ENCODE data around the gene EQTN.

Gene EQTN
- 0 reads per million in 4 donors for total RNA-seq

DNA sequence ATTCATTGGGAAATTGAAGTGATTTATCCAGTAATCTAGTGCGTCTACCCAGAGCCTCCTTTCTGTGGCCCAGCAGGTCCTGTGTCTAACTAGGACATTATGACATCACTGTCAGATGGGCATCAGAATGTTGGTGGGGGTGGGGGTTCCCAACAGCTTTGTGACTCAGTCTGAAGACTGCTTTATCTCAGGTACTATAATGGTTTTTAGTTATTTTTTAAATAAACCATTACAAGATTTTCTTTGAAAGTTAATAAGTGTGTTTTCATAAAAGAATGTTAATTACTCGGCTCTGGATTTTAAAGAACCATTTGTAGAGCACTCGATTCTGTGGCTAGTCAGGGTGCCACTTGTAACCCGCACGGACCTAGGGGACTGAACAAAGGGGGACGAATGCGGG lies at the start of gene EQTN:
Gene EQTN, minus strand, starts transcription at position 101 of the 400 bp plus-strand sequence. Its CDS starts 95 bp downstream, at position 6.
- DNase-seq = no peak

DNA sequence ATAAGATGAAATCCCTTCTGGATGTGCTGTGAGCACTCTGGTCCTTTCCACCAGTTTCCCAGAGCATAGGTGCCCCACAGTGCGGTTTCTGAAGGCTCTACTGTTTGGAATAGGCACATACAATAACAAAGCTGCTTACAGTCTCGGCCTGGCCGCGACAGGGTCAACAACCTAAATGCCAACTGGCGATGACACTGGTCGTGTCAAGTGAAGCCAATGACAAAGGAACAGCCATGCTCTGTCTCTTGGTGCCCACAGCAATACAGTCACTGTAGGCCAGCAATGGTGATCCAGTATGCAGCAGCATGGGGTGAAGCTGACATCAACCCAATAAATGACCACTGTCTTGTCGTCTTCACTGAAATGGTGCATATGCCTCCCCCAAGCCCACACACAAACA lies 47.8 kb upstream of the EQTN start:
- no peak for DNase-seq

DNA sequence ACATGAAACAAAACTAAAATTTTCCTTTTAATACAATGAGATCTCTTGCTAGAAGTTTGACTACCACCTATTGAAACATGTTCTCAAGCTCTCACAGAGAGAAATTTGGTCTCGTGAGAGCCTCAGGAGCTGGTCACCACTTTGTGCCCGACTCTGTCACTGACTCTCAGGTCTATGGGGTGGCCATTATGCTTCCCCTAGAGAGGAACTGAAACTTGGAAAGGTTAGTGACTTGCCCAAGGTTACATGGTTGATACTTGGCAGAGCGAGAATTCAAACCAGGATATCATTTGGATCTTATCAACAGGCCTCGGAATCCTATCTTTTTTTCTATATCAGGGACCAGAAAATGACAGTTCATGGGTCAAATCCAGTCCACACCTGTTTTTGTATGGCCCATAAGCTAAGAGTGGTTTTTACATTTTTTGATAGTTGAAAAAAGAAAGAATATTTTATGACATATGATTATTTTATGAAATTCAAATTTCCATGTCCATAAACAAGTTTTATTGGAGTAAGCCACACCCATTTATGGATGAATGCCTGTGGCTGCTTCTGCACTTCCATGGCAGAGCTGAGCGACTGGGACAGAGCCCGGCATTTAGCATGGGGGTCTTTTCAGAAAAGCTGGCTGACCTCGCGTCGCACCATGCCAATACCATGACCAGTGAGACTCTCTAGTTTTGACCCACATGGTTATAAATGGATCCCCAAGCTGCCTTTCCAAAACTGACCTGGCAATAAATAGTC lies 44.8 kb upstream of the EQTN start:
- DNase-seq = no peak

DNA sequence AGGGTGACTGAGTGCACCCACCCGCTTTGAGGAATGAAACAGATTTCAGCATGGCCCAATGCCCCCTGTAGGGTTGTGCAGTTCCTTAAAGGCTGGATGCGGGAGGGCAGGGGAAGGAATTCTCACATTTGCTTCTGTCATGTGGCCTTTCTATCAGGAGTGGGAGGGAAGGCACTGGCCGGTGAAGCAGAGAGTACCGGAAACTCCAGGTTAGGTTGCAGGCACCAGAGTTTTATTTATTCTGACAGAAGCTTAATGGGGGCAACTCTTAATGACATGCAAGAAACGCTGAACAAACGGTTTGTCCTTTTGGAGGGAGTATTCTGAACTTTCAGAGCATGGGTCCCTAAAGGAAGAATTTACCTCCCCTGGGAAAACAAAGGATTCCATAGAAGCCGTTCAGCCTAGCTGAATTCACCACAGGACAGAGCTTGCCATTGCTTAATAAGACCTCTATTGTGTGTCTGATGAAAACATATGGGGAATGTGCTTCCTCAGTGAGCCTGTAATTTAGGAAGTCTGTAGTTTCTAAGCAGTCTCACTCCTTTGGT lies 44.1 kb upstream of the EQTN start:
- DNase-seq = no peak

DNA sequence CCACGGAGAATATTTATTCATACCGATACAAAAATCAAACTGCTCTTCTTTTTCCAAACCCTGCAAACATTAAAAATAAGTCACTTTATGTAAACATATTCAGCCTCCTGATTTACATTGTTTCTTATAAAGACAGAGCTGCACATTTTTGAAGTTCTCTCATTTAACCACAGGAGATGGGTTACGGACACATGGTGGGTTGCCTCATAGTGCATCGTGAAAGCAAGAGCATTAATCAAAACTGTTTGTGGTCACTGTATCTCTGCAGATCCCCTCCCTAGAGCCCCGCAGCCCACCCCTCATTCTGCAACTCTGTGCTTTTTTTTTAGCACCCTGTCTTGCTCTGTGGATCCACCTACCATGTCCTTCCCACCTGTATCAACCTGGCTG lies 43.3 kb upstream of the EQTN start:
- no peak for DNase-seq

DNA sequence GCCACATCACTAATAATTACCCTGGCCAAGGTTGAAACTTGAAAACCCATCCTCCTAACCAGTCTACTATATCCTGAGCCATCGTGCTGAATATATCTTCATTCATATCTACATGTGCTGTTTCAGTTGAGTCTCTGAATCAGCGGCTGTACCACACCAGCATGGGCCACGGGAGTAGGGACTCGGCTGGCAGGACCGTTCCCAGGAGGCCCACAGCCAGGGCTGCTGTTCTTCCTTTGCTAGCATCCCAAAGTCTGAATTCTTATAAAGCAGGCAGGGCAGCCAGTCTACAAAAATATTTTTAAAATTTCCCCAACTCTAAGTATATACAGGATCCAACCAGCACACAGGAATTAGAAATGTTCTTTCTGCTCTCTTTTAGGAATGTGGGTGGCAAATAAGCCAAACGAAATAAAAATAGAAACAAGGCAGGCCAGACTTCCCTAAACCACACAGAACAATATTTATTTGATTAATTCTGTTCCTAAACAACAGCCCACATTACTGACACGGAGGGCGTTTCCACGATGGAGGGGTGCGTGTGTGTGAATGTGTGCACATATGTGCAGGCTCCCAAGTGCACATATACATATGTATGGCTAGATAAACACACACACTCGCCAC lies 42.8 kb upstream of the EQTN start:
- DNase-seq = no peak

DNA sequence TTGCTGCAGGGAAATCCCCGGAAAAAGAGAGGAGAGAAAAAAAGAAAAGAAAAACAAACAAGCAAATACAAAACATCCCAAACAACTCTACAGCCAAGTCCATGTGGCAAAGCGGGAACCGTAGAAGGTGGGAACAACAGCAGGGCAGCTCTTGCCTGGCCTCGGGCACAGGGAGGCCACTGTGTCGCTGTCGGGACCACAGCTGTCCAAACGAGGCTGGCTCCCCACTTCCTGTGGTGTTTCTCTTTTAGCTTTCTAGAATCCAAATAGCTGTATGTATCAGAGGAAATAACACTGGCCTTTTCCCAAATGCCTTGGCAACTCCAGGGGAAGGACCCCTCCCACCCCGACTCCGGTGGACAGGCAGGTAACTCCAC lies 41.6 kb upstream of the EQTN start:
- DNase-seq = no peak

DNA sequence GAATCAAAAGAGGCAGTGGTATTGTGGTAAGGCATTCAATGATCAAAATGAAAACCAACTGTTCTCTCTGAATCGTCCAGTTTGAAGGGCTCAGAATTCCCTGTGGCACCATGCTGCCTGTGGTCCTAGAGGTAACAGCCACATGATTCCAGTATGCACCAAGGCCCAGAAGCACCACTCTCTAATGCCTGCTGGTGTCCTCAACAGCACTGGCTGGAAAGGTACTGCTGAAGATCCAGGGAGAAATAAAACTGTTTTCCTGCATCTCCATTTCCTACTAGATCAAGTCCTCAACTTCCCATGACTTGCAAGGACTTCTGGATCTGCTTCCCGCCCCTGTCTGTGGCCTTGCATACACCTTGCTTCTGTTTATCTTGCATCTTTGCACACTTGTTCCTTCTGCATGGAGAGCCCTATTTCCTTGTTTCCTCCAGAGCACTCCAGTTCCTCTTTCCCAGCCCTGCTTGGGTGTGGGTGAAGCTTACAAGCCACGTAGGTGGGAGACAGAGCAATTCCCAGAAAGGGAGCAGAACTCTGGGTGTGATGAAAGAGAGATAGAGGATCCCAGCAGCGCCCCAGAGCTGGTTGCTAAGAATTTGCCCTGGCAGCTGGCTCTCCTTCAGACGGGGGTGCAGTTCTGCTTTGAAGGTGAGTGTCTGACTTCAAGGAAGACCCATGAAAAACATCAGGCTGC lies 41.0 kb upstream of the EQTN start:
- no peak for DNase-seq

DNA sequence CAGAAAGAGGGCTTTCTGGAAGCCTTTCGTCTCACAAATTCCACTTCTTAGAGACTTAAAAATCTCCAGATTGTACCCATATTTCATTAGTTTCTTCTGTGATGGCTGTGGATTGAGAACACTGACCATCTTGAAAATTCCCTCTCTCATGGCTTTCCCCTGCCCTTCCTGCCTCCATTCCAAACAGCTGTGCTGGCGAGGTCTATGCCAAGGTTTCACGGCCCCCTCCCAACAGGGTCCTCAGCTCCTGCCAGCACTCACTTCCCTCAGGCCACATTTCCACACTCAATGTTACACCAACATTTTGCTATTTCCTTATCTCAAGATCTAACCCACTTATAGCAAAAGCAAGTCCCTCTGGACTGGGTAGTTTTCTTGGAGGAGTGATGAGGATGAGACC lies 40.3 kb upstream of the EQTN start:
- no peak for DNase-seq

DNA sequence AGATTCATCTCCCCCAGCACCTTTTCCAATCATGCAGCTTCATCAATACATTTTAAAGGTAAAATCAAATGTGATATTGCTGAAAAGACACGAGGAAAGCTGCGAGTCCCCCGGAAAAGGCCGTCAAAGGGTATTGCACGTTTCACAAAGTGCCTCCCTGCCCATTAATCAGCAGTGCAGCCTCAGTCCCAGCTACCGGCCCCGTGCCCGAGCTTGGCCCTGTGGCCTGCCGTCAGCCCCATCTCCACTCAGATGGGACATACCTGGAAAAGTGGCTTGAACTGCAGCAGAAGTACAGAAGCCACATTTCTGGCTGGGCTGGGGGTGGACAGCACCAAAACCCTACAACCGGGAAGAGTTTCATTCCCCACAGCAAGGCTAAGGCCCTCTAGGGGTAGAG lies 39.9 kb upstream of the EQTN start:
- DNase-seq = no peak

DNA sequence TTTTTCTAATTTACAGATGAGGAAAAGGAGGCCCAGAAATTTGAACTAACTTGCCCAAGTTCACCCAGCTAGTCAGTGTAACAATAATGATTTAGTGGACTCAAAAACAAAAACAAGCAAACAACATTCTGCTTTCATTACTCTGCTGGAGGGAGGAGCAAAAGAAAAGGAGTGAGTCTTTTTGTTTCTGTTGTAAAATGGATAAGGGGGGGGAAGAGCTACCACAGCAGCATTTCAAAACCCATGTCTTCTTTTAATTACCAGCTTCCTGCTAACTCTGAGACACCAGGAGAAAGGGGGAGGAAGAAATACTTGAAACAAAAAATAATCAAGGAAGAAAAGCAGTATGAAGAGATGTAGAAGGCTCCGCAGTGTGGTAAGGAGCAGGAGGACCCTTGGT lies 39.2 kb upstream of the EQTN start:
- DNase-seq = no peak

DNA sequence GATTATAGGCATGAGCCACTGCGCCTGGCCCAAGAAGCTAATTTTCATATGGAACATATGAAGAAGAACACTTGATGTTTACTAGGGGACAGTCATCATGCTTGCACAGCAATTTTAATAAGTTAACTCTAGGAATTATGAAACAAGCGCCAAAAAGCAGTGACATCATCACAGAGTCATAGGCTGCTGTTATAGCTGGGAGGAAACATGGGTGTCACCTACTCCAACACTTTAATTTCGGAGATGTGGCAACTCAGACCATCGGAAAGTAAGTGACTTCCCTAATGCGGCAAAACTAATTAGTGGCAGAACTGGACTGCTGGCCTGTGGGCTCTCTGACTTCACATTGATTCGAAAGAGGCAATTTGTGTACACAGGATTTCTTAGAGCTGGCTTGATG lies 38.1 kb upstream of the EQTN start:
- DNase-seq = no peak

DNA sequence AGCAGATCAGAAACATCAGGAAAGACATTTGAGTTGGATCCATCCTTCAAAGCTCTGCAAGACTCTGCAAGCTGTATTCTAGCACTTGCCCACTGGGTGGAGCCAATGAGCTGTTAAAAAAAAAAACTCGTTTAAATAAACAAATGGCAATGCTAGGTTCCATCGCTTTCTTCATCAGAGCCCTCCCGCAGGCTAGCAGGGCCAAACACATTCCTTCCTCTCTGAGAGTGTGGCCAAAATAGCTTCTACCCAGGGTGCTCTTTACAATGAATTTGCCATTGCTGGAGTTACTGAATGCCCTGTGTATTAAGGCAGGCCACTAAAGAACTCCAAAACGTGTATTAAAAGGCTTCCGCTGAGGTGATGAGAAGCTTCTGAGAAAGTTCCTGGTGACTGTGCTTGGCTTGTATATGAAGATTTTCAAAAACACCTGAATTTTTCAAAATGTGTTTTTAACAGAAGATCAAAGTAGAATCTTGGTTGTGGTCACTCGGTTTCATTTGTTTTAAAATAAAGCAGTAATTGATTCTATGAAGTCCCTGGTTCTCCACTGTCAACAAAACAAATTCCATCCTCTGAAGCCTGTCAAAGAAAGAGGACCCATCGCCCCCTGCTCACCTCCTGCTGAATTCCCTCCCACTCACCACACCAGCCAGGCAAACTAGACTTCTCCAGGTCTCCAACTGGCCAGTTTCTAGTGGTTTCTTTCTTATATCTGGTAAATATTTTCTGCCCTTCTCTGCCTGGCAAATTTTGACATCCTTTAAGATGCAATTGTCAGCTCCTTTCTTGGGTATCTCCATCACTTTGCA lies 36.5 kb upstream of the EQTN start:
- DNase-seq = peak in 2 of 5 donors; percentile 21 to 46

DNA sequence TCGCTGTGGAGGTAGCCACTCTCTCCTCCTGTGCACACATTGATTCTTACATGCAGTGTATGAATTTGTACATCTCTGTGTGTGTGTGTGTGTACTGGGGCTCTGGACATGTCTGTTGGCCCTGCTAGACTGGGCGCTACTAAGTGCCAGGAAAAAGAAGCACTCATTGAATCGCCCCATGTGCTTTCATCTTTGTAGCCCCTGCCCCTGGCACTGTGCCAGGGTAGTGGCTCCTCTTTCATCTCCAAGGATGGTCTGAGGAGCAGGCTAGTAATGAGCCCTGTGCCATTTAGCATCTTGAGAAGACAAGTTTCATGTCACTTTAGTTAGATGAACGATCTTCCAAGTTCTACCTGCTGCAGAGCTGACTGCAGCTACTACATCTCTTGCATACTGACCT lies 34.4 kb upstream of the EQTN start:
- no peak for DNase-seq

DNA sequence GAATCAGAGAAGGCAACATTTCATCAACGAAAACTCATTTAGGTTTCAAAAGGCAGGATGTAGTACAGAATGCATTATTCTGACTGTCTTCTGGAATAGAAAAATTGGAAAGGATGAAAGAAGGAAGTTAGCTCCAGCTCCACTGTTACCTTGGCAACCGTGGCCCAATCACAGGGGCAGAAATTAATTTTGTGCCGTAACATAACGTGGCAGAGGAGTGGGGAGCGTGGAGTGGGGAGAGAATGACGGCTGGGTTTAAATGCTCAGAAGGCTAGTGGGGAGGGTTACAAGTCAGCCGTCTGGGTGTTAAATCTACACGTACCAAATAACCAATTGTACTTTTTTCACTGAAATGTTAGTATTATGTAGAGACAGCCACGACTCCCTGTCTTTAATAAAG lies 32.3 kb upstream of the EQTN start:
- no peak for DNase-seq

DNA sequence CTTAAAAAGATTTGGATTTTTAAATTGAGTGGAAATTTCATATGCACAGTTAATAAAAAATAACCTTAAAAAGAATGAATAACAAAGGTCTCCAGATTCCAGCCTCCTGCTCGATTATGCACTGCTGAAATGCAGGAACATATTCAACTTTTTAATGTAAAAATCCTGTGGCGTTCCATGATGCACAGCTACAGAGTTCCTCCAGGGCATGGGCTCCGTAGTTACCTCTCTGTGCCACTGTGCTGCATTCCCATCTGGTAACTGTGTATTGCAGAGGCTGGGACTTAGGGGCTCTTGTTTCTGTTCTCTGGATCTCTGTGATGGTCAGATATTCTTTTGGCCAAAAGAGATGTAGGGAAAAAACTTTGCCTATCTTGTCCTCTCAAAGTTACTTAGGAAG lies 31.5 kb upstream of the EQTN start:
- DNase-seq = no peak

DNA sequence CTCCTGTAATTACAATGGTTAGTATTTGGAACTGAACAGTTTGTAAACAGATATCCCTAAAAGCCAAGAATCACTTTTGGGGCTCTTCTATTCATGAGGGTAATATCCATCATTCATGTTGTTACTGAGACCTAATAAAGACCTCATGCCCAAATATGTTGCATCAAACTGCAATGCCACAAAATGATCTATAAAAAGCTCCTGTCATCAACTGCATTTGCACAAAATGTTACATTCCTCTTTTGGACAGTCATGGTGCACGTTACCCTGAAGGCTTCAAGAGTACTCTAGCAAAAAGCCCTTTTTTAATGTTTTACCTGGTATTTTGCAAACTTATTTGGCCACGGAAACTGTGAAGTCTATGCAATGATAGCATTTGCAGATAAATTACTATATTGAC lies 14.2 kb upstream of the EQTN start:
- DNase-seq = no peak

DNA sequence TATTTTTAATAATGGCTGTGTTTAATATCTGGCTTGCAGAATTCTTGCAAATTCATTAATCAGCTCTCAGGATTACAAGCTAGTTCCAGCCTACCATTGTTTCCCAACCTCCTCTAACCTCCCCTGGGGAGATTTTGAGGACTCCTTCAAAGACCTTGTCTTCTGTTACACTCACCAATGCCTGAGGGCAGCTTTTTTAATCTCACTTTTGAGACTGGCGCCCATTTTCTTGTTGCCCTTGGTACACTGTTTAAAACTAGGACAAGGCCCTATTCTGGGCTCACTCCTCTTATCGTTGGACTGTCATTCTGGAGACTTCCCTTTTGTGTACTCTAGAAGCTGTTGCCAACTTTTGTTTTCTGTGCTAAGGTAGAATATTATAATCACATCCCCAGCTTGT lies 13.6 kb upstream of the EQTN start:
- DNase-seq = no peak

DNA sequence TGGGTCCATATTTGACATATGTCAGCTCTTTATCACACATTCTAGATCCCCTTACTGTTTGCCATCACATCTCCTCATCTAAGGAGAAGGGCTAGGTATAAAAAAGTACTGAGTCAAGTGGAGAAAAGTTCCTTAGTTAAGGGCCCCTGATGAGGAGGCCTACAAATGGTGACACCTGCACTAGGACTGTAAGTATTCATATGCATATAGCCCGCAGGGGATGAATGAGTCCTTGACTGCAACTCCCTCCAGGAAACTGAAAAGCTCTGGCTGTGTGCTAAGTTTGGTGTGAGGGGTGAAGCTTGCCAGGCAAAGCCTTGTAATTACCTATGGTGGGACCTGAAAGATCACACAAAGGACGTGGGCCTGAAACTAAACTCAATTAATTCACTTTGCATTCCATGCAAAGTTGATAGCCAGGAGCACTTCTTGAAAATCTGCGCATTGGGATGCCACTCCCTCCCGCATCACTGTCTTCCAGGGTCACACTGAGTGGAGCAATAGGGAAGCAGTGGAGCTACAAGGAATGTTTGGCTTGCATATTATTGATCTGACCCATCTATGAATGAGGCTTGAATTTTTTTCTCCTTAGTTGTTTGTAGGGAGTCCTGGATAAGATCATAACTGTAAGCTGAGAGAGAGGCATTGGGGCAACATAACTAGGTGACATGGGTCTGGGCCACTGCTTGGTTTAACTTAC lies 11.9 kb upstream of the EQTN start:
- DNase-seq = no peak

DNA sequence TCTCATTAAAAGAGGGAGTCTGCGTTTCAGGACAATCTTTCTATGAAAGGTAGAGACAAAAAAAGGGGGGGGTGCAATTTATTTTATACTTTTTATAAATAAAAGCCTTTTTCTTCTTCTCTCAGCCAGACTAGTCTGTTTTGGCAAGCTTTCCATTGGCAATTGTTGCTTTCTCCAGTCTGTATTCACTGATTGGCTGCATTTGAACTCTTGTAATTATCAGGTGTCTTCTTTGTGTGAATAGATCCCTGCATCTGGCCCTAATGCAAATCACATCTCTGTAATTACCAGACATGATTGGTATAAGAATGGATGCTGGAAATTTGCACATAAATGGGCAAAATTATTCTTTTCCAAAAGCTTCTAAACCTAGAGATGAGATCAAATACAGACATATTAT lies 7.6 kb upstream of the EQTN start:
- DNase-seq = no peak

DNA sequence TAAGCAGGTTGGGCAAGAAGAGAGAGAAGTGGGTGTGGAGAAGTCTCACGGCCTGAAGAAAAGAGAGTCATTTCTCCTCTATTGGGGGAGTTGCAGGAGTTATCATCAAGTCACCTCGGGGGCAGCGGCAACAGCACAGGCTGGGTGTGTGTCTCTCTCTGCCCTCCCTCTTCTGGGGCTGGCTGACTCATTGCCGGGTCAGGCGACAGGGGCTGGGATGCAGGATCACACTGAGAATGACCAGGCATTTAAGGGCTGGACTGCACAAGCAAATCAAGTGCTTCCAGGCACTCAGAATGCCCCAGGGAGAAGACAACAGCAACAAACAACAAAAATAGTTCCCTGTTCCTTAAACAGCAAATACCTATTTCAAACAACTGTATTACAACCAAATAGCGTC lies 6.3 kb upstream of the EQTN start:
- DNase-seq = no peak

DNA sequence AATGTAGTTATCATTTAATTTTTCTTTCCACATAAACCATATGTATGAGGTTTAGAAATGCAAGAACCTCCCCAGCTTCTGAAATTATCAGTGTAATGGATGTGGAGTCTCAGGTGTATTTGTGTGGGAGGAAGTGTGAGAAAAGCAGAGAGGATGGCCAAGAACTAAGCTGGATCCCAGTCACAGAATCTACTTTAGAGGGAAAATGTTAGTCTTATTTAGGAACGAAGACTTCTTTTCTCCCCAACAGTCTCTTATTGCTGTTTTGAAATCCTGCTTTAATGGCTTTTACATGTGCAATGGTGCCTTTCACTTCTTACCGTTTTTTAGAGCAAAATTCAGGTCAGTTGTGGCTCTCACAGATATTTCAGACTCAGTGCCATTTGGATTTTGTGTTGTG lies 3.0 kb downstream of the EQTN start:
- no peak for DNase-seq

Data from T-helper 1 cell (primary cell).